GOT3 (cell line): ENCODE results near the gene RAB8B.
"Not testable (repeated sequence)": the region's sequence is repeated elsewhere in the genome, so short reads cannot be mapped to it uniquely, and the experiment has no call there.

ENCODE experiments used
- DNase-seq: peaks from one replicate; lab custom pipeline; 2025; ENCODE audit warnings: mixed read lengths; lab: John Stamatoyannopoulos, UW

The RAB8B gene

GRCh38 chr15:63208824-63209223 lies 19.4 kb downstream of the RAB8B start:
- DNase-seq = not testable (repeated sequence)

GRCh38 chr15:63210151-63211091 lies 21.0 kb downstream of the RAB8B start:
- DNase-seq = no peak

- no peak for DNase-seq
Observed at GRCh38 chr15:63211092-63211490, 21.7 kb downstream of the RAB8B start.

GRCh38 chr15:63211549-63211948 lies 22.1 kb downstream of the RAB8B start:
- DNase-seq = no peak

- no peak for DNase-seq
Observed at GRCh38 chr15:63212050-63213004, 22.9 kb downstream of the RAB8B start.

GRCh38 chr15:63218100-63218808 lies 28.8 kb downstream of the RAB8B start:
- DNase-seq = no peak

GRCh38 chr15:63219196-63219710 lies 29.8 kb downstream of the RAB8B start:
- DNase-seq = no peak

- no peak for DNase-seq
Observed at GRCh38 chr15:63221346-63221745, 31.9 kb downstream of the RAB8B start.

- no peak for DNase-seq
Observed at GRCh38 chr15:63223463-63223862, 34.1 kb downstream of the RAB8B start.

GRCh38 chr15:63225381-63225780 lies 36.0 kb downstream of the RAB8B start:
- DNase-seq = no peak

- no peak for DNase-seq
Observed at GRCh38 chr15:63226155-63226883, 36.9 kb downstream of the RAB8B start.

- no peak for DNase-seq
Observed at GRCh38 chr15:63226966-63227401, 37.6 kb downstream of the RAB8B start.

GRCh38 chr15:63227689-63228088 lies 38.3 kb downstream of the RAB8B start:
- DNase-seq = no peak

- DNase-seq = no peak
Observed at GRCh38 chr15:63231206-63231605, 41.8 kb downstream of the RAB8B start.

- no peak for DNase-seq
Observed at GRCh38 chr15:63231706-63232105, 42.3 kb downstream of the RAB8B start.

GRCh38 chr15:63232405-63232804 lies 43.0 kb downstream of the RAB8B start:
- no peak for DNase-seq

- DNase-seq = no peak
Observed at GRCh38 chr15:63232943-63233342, 43.5 kb downstream of the RAB8B start.

GRCh38 chr15:63233667-63234423 lies 44.4 kb downstream of the RAB8B start:
- no peak for DNase-seq

- no peak for DNase-seq
Observed at GRCh38 chr15:63234451-63234870, 45.1 kb downstream of the RAB8B start.

GRCh38 chr15:63236272-63236671 lies 46.9 kb downstream of the RAB8B start:
- no peak for DNase-seq
